Measurements from ENCODE around the gene ANKRD6.

The ANKRD6 gene

GRCh38 chr6:89518352-89519055 is 85.6 kb downstream of the ANKRD6 start:
- no peak for DNase-seq

- no peak for DNase-seq
Observed at GRCh38 chr6:89520736-89521135, 87.8 kb downstream of the ANKRD6 start.

- DNase-seq = no peak
Observed at GRCh38 chr6:89522778-89523177, 89.8 kb downstream of the ANKRD6 start.

- DNase-seq = no peak
Observed at GRCh38 chr6:89525786-89526562, 93.0 kb downstream of the ANKRD6 start.

GRCh38 chr6:89526563-89526869 is 93.6 kb downstream of the ANKRD6 start:
- DNase-seq = no peak

- DNase-seq = no peak
Observed at GRCh38 chr6:89527634-89528033, 94.7 kb downstream of the ANKRD6 start.

- no peak for DNase-seq
Observed at GRCh38 chr6:89528866-89529265, 95.9 kb downstream of the ANKRD6 start.

GRCh38 chr6:89530982-89531381 is 98.0 kb downstream of the ANKRD6 start:
- DNase-seq = no peak

GRCh38 chr6:89536231-89536630 is 103.3 kb downstream of the ANKRD6 start:
- no peak for DNase-seq

GRCh38 chr6:89539779-89540178 is 106.8 kb downstream of the ANKRD6 start:
- DNase-seq = no peak

GRCh38 chr6:89542081-89542857 is 109.3 kb downstream of the ANKRD6 start:
- DNase-seq = no peak

- DNase-seq = no peak
Observed at GRCh38 chr6:89542866-89543265, 109.9 kb downstream of the ANKRD6 start.

- DNase-seq = no peak
Observed at GRCh38 chr6:89547281-89547680, 114.3 kb downstream of the ANKRD6 start.

- DNase-seq = no peak
Observed at GRCh38 chr6:89553431-89553830, 120.5 kb downstream of the ANKRD6 start.

- DNase-seq = no peak
Observed at GRCh38 chr6:89554106-89554505, 121.2 kb downstream of the ANKRD6 start.

GRCh38 chr6:89555031-89555430 is 122.1 kb downstream of the ANKRD6 start:
- DNase-seq = no peak

GRCh38 chr6:89555806-89556205 is 122.9 kb downstream of the ANKRD6 start:
- no peak for DNase-seq

GRCh38 chr6:89559487-89559886 is 126.5 kb downstream of the ANKRD6 start:
- no peak for DNase-seq

GRCh38 chr6:89562093-89562973 is 129.4 kb downstream of the ANKRD6 start:
- no peak for DNase-seq

- DNase-seq = no peak
Observed at GRCh38 chr6:89563866-89564265, 130.9 kb downstream of the ANKRD6 start.

- no peak for DNase-seq
Observed at GRCh38 chr6:89564752-89565427, 131.9 kb downstream of the ANKRD6 start.
